Putamen (tissue), 1 donor: ENCODE measurements around the gene TP53TG3E.
"Not testable (repeated sequence)": the region's sequence is repeated elsewhere in the genome, so short reads cannot be mapped to it uniquely, and the experiment has no call there.

ENCODE experiments used
- DNase-seq: peaks from one replicate; pipeline ENCODE4 v3.0.0-alpha.2; 2016; ENCODE audit warnings: low spot score

The TP53TG3E gene

GRCh38 chr16:33304006-33304405 is at the start of gene TP53TG3E:
TP53TG3E (plus strand) TSS chr16:33304306; CDS start chr16:33304374, 68 bp downstream.
- DNase-seq, result not testable (repeated sequence)

DNA sequence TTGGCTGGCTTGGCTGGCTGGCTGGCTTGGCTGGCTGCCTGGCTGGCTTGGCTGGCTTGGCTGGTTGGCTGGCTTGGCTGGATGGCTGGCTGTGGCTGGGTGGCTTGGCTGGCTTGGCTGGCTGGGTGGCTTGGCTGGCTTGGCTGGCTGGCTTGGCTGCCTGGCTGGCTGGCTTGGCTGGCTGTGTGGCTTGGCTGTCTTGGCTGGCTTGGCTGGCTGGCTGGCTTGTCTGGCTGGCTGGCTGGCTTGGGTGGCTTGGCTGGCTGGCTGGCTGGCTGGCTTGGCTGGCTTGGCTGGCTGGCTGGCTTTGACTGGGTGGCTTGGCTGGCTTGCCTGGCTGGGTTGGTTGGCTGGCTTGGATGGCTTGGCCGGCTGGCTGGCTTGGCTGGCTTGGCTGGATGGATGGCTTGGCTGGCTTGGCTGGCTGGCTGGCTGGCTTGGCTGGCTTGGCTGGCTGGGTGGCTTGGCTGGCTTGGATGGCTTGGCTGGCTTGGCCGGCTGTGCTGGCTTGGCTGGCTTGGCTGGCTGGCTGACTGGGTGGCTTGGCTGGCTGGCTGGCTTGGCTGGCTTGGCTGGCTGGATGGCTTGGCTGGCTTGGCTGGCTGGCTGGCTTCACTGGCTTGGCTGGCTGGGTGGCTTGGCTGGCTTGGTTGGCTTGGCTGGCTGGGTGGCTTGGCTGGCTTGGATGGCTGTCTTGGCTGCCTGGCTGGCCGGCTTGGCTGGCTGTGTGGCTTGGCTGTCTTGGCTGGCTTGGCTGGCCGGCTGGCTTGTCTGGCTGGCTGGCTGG is 32.3 kb downstream of the TP53TG3E start:
- DNase-seq, result not testable (repeated sequence)

GRCh38 chr16:33337627-33338542 is 33.8 kb downstream of the TP53TG3E start:
- DNase-seq, result not testable (repeated sequence)

DNA sequence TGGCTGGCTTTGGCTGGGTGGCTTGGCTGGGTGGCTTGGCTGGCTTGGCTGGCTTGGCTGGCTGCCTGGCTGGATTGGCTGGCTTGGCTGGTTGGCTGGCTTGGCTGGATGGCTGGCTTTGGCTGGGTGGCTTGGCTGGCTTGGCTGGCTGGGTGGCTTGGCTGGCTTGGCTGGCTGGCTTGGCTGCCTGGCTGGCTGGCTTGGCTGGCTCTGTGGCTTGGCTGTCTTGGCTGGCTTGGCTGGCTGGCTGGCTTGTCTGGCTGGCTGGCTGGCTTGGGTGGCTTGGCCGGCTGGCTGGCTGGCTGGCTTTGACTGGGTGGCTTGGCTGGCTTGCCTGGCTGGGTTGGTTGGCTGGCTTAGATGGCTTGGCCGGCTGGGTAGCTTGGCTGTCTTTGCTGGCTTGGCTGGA is 34.4 kb downstream of the TP53TG3E start:
- not testable (repeated sequence) for DNase-seq

- DNase-seq, result not testable (repeated sequence)
Measured at GRCh38 chr16:33339093-33340061, 35.3 kb downstream of the TP53TG3E start.
